Measurements from ENCODE around the gene NAGPA.

The NAGPA gene

DNA sequence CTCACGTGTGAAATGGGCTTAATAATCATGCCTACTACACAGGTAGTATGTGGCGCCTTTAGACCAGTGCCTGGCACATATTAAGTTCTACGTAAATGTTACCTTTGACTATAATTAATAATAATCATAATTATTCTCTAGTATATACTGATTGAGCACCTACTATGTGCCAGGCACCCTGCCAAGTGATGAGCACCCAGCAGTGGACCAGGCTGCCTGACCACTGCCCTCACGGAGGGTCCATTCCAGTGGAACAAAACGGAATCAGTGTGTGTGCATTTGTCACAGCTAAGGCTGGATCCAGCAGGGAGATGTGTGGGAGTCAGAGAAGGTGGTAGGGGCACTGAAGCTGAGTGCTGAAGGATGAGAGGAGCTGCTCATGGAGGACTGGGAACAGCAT lies 45.1 kb downstream of the NAGPA start:
- TF ChIP-seq, protein P1, sequence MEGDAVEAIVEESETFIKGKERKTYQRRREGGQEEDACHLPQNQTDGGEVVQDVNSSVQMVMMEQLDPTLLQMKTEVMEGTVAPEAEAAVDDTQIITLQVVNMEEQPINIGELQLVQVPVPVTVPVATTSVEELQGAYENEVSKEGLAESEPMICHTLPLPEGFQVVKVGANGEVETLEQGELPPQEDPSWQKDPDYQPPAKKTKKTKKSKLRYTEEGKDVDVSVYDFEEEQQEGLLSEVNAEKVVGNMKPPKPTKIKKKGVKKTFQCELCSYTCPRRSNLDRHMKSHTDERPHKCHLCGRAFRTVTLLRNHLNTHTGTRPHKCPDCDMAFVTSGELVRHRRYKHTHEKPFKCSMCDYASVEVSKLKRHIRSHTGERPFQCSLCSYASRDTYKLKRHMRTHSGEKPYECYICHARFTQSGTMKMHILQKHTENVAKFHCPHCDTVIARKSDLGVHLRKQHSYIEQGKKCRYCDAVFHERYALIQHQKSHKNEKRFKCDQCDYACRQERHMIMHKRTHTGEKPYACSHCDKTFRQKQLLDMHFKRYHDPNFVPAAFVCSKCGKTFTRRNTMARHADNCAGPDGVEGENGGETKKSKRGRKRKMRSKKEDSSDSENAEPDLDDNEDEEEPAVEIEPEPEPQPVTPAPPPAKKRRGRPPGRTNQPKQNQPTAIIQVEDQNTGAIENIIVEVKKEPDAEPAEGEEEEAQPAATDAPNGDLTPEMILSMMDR (IDR thresholded peaks at IDR 0.05; ENCODE audit: low read depth, low read length), result no peak
- no peak for DNase-seq (ENCODE audit: extremely low read depth, low read depth)

DNA sequence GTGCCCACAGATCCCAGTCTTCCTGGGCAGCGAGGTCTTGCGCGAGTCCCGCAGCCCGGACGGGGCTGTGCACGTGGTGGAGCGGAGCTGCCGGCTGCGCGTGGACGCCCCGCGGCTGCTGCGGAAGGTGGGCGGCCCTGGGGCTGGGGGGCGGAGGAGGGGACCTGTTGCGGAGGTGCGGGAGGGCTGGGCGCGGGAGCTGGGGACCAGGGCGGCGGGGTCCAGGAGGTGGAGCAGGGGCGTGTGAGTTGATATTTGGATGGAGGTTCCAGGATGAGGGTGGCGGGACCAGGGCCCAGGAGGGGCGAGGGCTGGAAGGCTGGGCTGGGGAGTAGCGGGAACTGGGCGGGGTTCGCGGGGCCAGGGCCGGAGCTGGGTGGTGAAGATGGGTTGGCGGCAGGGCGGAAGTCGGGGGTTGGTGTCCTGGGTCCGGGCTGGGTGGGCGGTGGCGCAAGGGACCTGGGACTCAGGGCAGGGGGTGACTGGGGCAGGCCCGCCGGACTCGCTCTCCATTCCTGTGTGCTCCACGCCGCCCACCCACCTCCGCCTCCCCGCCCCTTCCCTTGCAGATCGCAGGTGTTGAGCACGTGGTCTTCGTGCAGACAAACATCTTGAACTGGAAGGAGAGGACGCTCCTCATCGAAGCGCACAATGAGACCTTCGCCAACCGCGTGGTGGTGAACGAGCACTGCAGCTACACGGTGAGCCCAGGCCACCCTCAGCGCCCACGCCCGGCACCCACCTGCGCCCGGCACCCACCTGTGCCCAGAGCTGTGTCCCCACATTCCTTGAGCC lies 46.0 kb downstream of the NAGPA start:
- DNase-seq (ENCODE audit: extremely low read depth, low read depth), result no peak
- TF ChIP-seq, protein P1 (IDR thresholded peaks at IDR 0.05; ENCODE audit: low read depth, low read length), result no peak

DNA sequence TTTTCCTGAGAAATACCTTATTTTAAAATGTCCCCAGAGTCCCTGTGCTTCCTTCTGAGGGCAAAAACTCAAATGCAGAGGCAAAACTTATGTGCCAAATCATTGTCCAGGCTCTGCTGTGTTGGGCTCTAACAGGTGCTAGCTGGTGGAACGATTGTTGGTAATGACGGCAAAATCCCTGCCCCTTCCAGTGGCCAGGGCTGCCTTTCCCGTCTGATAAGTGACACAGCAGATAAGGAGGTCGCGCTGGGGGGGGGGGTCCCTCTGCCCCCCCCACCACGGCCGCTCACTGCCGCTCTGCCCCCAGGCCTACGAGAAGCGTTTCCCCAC lies 46.5 kb downstream of the NAGPA start:
- TF ChIP-seq, protein P1 (IDR thresholded peaks at IDR 0.05; ENCODE audit: low read depth, low read length), result no peak
- no peak for DNase-seq (ENCODE audit: extremely low read depth, low read depth)

DNA sequence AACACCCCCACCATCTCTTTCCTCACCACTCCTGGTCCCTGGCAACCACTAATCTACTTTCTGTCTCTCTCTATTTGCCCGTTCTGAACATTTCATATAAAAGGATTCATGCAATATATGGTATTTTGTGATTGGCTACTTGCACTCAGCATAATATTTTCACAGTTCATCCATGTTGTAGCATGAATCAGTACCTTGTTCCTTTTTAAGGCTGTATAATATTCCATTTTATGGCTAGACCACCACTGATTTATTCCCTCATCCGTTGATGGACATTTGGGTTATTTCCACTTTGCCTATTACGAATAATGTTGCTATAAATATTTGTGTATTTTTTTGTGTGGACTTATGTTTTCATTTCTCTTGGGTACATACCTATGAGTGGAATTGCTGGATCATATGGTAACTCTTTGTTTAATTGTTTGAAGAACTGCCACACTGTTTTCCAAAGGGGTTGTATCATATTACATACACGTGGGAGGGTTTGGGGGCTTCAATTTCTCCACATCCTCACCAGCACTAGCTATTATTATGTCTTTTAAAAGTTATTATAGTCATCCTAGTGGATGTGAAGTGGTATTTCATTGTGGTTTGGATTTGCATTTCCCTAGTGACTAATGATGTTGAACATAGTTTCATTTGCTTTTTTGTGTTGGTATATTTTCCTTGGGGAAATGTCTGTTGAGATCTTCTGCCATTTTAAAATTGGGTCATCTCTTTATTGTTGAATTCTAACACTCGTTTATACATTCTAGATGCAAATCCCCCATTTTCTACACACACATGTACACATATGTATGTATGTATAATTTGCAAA lies 49.4 kb downstream of the NAGPA start:
- DNase-seq (ENCODE audit: extremely low read depth, low read depth), result no peak
- TF ChIP-seq, protein P1 (IDR thresholded peaks at IDR 0.05; ENCODE audit: low read depth, low read length), result no peak

DNA sequence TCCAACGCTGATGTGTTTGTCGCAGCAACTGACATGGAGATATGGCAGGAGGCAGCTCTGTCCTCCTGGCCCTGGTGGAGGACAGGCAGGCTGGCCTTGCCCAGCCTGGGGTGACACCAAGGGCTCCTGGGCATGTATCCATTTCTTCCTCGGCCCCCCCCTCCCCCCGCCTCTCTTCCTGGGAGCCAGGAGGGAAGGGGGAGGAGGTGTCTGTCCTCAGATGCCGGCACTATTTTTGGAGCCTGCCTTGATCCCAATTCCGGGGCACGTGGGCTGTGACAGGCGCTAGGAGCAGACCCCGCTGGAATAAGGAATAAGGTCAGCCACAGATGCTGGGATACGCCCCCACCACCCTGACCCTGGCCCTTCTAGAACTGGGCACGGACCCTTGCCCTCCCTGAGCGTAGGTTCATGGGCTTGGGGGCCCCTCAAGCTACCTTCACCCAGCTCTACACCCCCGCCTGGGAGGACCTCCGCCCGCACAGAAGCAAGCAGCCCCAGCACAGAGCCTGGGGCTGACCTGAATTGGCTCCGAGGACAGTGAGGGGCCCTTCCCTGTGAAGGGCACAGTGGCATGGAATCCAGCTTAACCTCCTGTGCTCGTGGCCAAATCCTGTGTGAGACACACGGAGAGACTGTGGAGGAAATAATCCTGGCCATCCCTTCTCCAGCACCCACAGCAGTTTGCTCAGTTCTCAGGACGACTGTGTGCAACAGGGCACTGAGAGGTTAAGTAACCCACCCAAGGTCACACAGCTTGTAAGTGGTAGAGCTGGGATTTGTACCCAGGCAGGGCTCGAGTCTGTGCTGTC lies 51.5 kb downstream of the NAGPA start:
- DNase-seq (ENCODE audit: extremely low read depth, low read depth), result no peak
- TF ChIP-seq, protein P1 (IDR thresholded peaks at IDR 0.05; ENCODE audit: low read depth, low read length), result no peak

DNA sequence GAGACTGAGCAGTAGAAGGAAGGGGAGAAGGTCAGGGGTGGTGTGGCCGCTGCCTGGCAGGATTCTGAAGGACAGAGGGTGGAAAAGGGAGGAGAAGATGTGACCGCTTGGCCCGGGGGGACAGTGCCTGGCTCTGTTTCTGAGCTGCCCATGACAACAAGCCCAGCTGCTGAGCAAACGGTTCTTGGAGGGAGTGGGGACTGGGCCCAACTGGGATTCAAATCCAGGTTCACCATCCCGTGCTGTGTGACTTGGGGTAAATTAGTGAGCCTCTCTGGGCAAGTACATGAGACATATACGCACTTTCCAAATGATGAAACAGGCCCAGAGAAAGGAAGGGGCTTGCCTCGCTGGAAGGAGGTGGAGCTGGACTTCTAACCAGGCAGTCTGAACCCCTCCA lies 52.3 kb downstream of the NAGPA start:
- TF ChIP-seq, protein P1 (IDR thresholded peaks at IDR 0.05; ENCODE audit: low read depth, low read length), result no peak
- DNase-seq (ENCODE audit: extremely low read depth, low read depth), result no peak

All from AG09319 (cell line).